ENCODE results near the gene SOS1. TPM values are rescaled to one million over a fixed set of nuclear protein-coding genes. Genes with fewer than 3 reads are reported as not detected.
A peak's percentile ranks its signal among the peaks of the same experiment; 100 is the strongest.

Gene SOS1
- total RNA-seq, 1 donor from 2014 or later: 39.0 TPM

DNA sequence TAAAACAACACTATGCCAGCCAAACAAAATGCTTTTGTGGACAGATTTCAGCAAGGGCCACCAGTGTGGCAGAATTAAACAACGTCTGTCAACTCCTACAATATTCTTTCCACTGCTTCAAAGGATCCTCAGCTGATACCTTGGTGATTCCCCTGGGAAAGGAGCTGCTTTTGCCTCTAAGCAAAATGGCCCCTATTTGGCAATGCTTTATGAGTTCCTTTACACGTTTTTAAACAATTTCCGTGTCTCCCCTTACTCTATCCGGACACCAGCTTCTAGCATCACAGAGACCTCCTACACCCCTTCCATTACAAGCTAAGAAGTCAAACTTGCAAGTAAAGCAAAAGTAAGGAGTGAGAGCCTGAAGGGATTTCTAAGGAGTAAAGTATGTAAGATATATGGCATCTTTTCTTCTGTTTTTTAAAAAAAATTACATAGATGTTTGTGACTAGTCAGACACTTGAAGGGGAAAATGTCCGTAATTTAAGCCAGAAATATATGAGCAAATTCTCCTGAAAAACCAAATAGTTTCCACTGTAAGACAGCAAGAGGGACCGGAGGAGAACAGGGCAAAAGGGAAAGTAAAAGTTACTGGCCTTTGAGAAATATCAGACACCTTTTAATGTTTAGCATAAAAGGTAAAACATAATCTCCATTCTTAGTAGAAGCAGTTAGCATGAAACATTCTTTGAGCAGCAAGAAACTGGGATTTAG is 1.9 kb downstream of the SOS1 start:
- Mint-ChIP-seq H3K27ac (ENCODE audit: unreplicated experiment) (peak overlapping the region; percentile 89), H3K4me1 (ENCODE audit: low read depth, unreplicated experiment) (peaks cover 29% of the 10 kb centered on the region), H3K9me3 (ENCODE audit: unreplicated experiment) (peaks cover 14% of the 10 kb centered on the region), H3K36me3 (ENCODE audit: unreplicated experiment) (no peaks in the 10 kb centered on the region), H3K27me3 (ENCODE audit: unreplicated experiment) (peaks cover 7% of the 10 kb centered on the region), H3K4me3 (ENCODE audit: unreplicated experiment) (peak overlapping the region; percentile 95)
- TF ChIP-seq, protein P1, sequence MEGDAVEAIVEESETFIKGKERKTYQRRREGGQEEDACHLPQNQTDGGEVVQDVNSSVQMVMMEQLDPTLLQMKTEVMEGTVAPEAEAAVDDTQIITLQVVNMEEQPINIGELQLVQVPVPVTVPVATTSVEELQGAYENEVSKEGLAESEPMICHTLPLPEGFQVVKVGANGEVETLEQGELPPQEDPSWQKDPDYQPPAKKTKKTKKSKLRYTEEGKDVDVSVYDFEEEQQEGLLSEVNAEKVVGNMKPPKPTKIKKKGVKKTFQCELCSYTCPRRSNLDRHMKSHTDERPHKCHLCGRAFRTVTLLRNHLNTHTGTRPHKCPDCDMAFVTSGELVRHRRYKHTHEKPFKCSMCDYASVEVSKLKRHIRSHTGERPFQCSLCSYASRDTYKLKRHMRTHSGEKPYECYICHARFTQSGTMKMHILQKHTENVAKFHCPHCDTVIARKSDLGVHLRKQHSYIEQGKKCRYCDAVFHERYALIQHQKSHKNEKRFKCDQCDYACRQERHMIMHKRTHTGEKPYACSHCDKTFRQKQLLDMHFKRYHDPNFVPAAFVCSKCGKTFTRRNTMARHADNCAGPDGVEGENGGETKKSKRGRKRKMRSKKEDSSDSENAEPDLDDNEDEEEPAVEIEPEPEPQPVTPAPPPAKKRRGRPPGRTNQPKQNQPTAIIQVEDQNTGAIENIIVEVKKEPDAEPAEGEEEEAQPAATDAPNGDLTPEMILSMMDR (IDR thresholded peaks at IDR 0.05; ENCODE audit: partially characterized antibody, unreplicated experiment): no peak
- no peak for DNase-seq

DNA sequence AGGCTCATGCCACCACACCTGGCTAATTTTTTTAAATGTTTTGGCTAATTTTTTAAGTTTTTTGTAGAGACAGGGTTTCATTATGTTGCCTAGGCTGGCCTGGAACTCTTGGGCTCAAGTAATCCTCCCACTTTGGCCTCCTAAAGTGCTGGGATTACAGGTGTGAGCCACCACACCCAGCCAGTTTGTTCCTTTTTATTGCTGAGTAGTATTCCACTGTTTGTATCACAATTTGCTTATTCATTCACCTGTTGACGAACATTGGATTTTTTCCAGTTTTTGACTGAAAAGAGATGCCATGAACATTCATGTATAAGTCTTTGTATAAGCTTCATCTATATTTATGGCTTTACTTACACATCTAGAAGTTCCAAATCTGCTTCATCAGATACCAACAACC is 5.3 kb downstream of the SOS1 start:
- DNase-seq: no peak
- Mint-ChIP-seq H3K27ac (ENCODE audit: unreplicated experiment) (no peak overlapping the region), H3K4me1 (ENCODE audit: low read depth, unreplicated experiment) (peaks cover 16% of the 10 kb centered on the region), H3K9me3 (ENCODE audit: unreplicated experiment) (peaks cover 5% of the 10 kb centered on the region), H3K4me3 (ENCODE audit: unreplicated experiment) (no peak overlapping the region), H3K27me3 (ENCODE audit: unreplicated experiment) (peaks cover 5% of the 10 kb centered on the region), H3K36me3 (ENCODE audit: unreplicated experiment) (no peaks in the 10 kb centered on the region)
- TF ChIP-seq, protein P1 (IDR thresholded peaks at IDR 0.05; ENCODE audit: partially characterized antibody, unreplicated experiment): no peak

- no peaks in the 10 kb centered on the region for H3K36me3 Mint-ChIP-seq (ENCODE audit: unreplicated experiment)
- peaks cover 5% of the 10 kb centered on the region for H3K9me3 Mint-ChIP-seq (ENCODE audit: unreplicated experiment)
- peaks cover 5% of the 10 kb centered on the region for H3K27me3 Mint-ChIP-seq (ENCODE audit: unreplicated experiment)
- DNase-seq: no peak
- H3K27ac Mint-ChIP-seq (ENCODE audit: unreplicated experiment): no peak overlapping the region
- TF ChIP-seq, protein P1 (IDR thresholded peaks at IDR 0.05; ENCODE audit: partially characterized antibody, unreplicated experiment): no peak
- peaks cover 16% of the 10 kb centered on the region for H3K4me1 Mint-ChIP-seq (ENCODE audit: low read depth, unreplicated experiment)
- H3K4me3 Mint-ChIP-seq (ENCODE audit: unreplicated experiment): no peak overlapping the region
Measured at GRCh38 chr2:39114771-39115170, 6.1 kb downstream of the SOS1 start.

GRCh38 chr2:39109537-39109936 is 11.3 kb downstream of the SOS1 start:
- peaks cover 13% of the 10 kb centered on the region for H3K4me1 Mint-ChIP-seq (ENCODE audit: low read depth, unreplicated experiment)
- H3K27ac Mint-ChIP-seq (ENCODE audit: unreplicated experiment): no peak overlapping the region
- no peaks in the 10 kb centered on the region for H3K27me3 Mint-ChIP-seq (ENCODE audit: unreplicated experiment)
- no peaks in the 10 kb centered on the region for H3K36me3 Mint-ChIP-seq (ENCODE audit: unreplicated experiment)
- TF ChIP-seq, protein P1 (IDR thresholded peaks at IDR 0.05; ENCODE audit: partially characterized antibody, unreplicated experiment): no peak
- no peak for DNase-seq
- peaks cover 3% of the 10 kb centered on the region for H3K9me3 Mint-ChIP-seq (ENCODE audit: unreplicated experiment)
- H3K4me3 Mint-ChIP-seq (ENCODE audit: unreplicated experiment): no peak overlapping the region

DNA sequence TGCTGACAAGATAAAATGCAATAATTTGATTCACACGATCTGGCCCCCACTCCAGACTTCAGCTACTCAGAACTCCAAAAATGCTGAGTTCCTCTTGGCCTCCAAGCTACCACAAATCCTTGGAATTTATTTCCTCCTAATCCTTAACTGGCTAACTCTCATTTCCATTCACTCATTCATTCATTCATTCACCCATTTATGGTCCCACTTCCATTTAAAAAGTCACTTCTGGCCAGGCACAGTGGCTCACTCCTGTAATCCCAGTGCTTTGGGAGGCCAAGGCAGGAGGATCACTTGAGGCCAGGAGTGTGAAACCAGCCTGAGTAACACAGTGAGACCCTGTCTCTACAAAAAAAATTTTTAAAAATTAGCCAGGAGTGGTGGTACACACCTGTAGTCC is 12.5 kb downstream of the SOS1 start:
- Mint-ChIP-seq H3K27ac (ENCODE audit: unreplicated experiment) (no peak overlapping the region), H3K4me3 (ENCODE audit: unreplicated experiment) (no peak overlapping the region), H3K36me3 (ENCODE audit: unreplicated experiment) (no peaks in the 10 kb centered on the region), H3K4me1 (ENCODE audit: low read depth, unreplicated experiment) (peaks cover 13% of the 10 kb centered on the region), H3K27me3 (ENCODE audit: unreplicated experiment) (no peaks in the 10 kb centered on the region), H3K9me3 (ENCODE audit: unreplicated experiment) (peaks cover 3% of the 10 kb centered on the region)
- TF ChIP-seq, protein P1 (IDR thresholded peaks at IDR 0.05; ENCODE audit: partially characterized antibody, unreplicated experiment): no peak
- DNase-seq: no peak

Data from glutamatergic neuron (in vitro differentiated cells).